RWPE2 (cell line): ENCODE measurements around the gene FRAS1.

Source experiments
- ATAC-seq: fragments of 200-7000 bp; cut with Tn5 transposase; 3 replicates; pipeline ENCODE4 v1.9.1; 2021; ENCODE audit warnings: low read depth
- DNase-seq: peaks from one replicate; pipeline ENCODE4 v3.0.0-alpha.2; 2020; ENCODE audit warnings: low spot score
- H3K27ac ChIP-seq: fragments of 450-650 bp; 2 replicates; pipeline ENCODE4 v1.5.1; 2017; ENCODE audit warnings: mild to moderate bottlenecking; ENCODE audit not compliant: poor library complexity, severe bottlenecking
- H3K27me3 ChIP-seq: fragments of 250-450 bp; sonication (Bioruptor Pico); 2 replicates; pipeline ENCODE4 v1.5.1; 2021; ENCODE audit warnings: mild to moderate bottlenecking, moderate library complexity; ENCODE audit not compliant: insufficient read depth, poor library complexity, severe bottlenecking
- H3K36me3 ChIP-seq: fragments of 250-450 bp; sonication (Bioruptor Pico); 2 replicates; pipeline ENCODE4 v1.5.1; 2020; ENCODE audit warnings: low read depth, mild to moderate bottlenecking, moderate library complexity
- H3K4me1 ChIP-seq: fragments of 250-450 bp; sonication (Bioruptor Pico); 2 replicates; pipeline ENCODE4 v1.5.1; 2021; ENCODE audit warnings: mild to moderate bottlenecking, moderate library complexity; ENCODE audit not compliant: insufficient read depth, poor library complexity, severe bottlenecking
- H3K4me3 ChIP-seq: fragments of 250-450 bp; sonication (Bioruptor Pico); 2 replicates; pipeline ENCODE4 v1.5.1; 2021; ENCODE audit warnings: mild to moderate bottlenecking, moderate library complexity; ENCODE audit not compliant: severe bottlenecking
- H3K9me3 ChIP-seq: fragments of 250-450 bp; sonication (Bioruptor Pico); 2 replicates; pipeline ENCODE4 v1.5.1; 2021; ENCODE audit warnings: mild to moderate bottlenecking, moderate library complexity; ENCODE audit not compliant: severe bottlenecking
- CTCF ChIP-seq: fragments of 450-650 bp; IDR thresholded peaks from one replicate; pipeline ENCODE4 v1.5.1; 2017; ENCODE audit warnings: mild to moderate bottlenecking, moderate library complexity; ENCODE audit not compliant: poor library complexity, severe bottlenecking

FRAS1 gene

DNA sequence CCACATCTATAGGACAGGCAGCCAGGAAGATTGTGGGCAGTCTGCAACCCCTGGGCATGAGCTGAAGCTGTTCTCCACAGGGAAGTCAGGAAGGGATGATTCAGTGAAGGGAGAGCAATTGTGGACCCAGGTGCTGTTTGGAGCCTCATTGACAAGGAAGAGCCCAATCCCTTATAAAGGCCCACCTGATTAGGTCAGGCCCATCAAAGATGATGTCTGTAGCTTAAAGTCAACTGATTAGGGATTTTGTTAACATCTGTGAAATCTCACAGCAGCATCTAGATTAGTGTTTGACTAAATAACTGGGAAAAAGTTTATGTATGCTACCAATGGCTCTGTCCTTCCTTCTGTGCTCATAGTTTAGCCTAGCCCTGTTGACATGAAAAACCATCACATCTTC lies 127.5 kb downstream of the FRAS1 start:
- ATAC-seq: no peak

DNA sequence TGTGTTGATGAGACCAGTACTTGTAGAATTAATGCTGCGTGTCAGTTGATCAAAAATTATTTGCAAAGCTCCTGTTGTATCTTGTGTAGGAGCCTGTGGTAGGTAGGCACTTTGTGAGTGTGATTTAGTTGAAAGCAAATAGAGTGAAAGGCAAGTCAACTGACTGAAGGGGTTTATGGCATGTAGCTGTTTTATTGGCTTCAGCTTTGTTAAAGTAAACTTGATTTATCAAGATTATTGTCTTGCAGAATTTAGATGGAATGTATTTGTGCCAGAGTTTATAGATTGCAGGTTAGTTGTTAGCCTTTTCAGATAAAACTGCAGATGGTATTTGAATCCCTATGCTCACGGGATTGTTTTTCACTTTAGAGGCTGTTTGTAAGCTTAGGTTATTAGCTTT lies 128.0 kb downstream of the FRAS1 start:
- H3K4me1 ChIP-seq: no peaks in the 10 kb centered on the region
- H3K9me3 ChIP-seq: no peaks in the 10 kb centered on the region
- H3K27me3 ChIP-seq: no peaks in the 10 kb centered on the region
- TF ChIP-seq CTCF: no peak
- no peak for DNase-seq
- H3K4me3 ChIP-seq: no peak overlapping the region
- H3K27ac ChIP-seq: no peak overlapping the region
- H3K36me3 ChIP-seq: no peaks in the 10 kb centered on the region
- ATAC-seq: no peak

More for the DNA sequence above, 127.5 kb downstream of the FRAS1 start:
- no peak for TF ChIP-seq CTCF
- H3K27me3 ChIP-seq: no peaks in the 10 kb centered on the region
- H3K9me3 ChIP-seq: no peaks in the 10 kb centered on the region
- H3K27ac ChIP-seq: no peak overlapping the region
- H3K36me3 ChIP-seq: no peaks in the 10 kb centered on the region
- H3K4me3 ChIP-seq: no peak overlapping the region
- no peaks in the 10 kb centered on the region for H3K4me1 ChIP-seq
- DNase-seq: no peak

- no peaks in the 10 kb centered on the region for H3K27me3 ChIP-seq
- no peaks in the 10 kb centered on the region for H3K36me3 ChIP-seq
- no peak overlapping the region for H3K4me3 ChIP-seq
- no peak for ATAC-seq
- no peak for DNase-seq
- H3K9me3 ChIP-seq: no peaks in the 10 kb centered on the region
- H3K27ac ChIP-seq: no peak overlapping the region
- H3K4me1 ChIP-seq: no peaks in the 10 kb centered on the region
- TF ChIP-seq CTCF: no peak
Observed at GRCh38 chr4:78186597-78187543, 129.7 kb downstream of the FRAS1 start.

- DNase-seq: no peak
- Histone ChIP-seq H3K9me3 (no peaks in the 10 kb centered on the region), H3K27me3 (no peaks in the 10 kb centered on the region), H3K36me3 (no peaks in the 10 kb centered on the region), H3K4me3 (no peak overlapping the region), H3K4me1 (no peaks in the 10 kb centered on the region), H3K27ac (no peak overlapping the region)
- ATAC-seq: no peak
- no peak for TF ChIP-seq CTCF
Observed at GRCh38 chr4:78190068-78190467, 132.9 kb downstream of the FRAS1 start.

- no peaks in the 10 kb centered on the region for H3K36me3 ChIP-seq
- no peak for TF ChIP-seq CTCF
Observed at GRCh38 chr4:78190595-78190994, 133.5 kb downstream of the FRAS1 start.

More at GRCh38 chr4:78190595-78190994, 133.5 kb downstream of the FRAS1 start:
- ATAC-seq (no peak), DNase-seq (no peak)
- Histone ChIP-seq H3K27ac (no peak overlapping the region), H3K4me3 (no peak overlapping the region), H3K9me3 (no peaks in the 10 kb centered on the region), H3K27me3 (no peaks in the 10 kb centered on the region), H3K4me1 (no peaks in the 10 kb centered on the region)
